HG03095 (cell line): Measurements from ENCODE around the gene CCR7.

ENCODE experiments used
- ATAC-seq: cut with Tn5 transposase; IDR thresholded peaks from one replicate; pipeline ENCODE4 v1.9.1; 2021; ENCODE audit warnings: moderate library complexity; ENCODE audit not compliant: unreplicated experiment

CCR7 gene

GRCh38 chr17:40538019-40538935 is 27.0 kb downstream of the CCR7 start:
- no peak for ATAC-seq

GRCh38 chr17:40536295-40537171 is 28.7 kb downstream of the CCR7 start:
- ATAC-seq: no peak

- ATAC-seq: no peak
Observed at GRCh38 chr17:40535924-40536294, 29.4 kb downstream of the CCR7 start.

- no peak for ATAC-seq
Observed at GRCh38 chr17:40535438-40535837, 29.8 kb downstream of the CCR7 start.

GRCh38 chr17:40534371-40535189 is 30.7 kb downstream of the CCR7 start:
- no peak for ATAC-seq

- ATAC-seq: no peak
Observed at GRCh38 chr17:40533896-40534295, 31.4 kb downstream of the CCR7 start.

GRCh38 chr17:40532520-40533253 is 32.6 kb downstream of the CCR7 start:
- ATAC-seq: no peak

GRCh38 chr17:40531051-40531991 is 34.0 kb downstream of the CCR7 start:
- no peak for ATAC-seq

GRCh38 chr17:40530531-40530994 is 34.7 kb downstream of the CCR7 start:
- ATAC-seq: no peak

- ATAC-seq: no peak
Observed at GRCh38 chr17:40529991-40530390, 35.3 kb downstream of the CCR7 start.

GRCh38 chr17:40528692-40529417 is 36.4 kb downstream of the CCR7 start:
- ATAC-seq: no peak

GRCh38 chr17:40526668-40527067 is 38.6 kb downstream of the CCR7 start:
- no peak for ATAC-seq

GRCh38 chr17:40525294-40525693 is 40.0 kb downstream of the CCR7 start:
- ATAC-seq: no peak

GRCh38 chr17:40524243-40524965 is 40.9 kb downstream of the CCR7 start:
- ATAC-seq: no peak

- ATAC-seq: no peak
Observed at GRCh38 chr17:40522961-40523310, 42.3 kb downstream of the CCR7 start.

- no peak for ATAC-seq
Observed at GRCh38 chr17:40522250-40522960, 42.9 kb downstream of the CCR7 start.

GRCh38 chr17:40520991-40521453 is 44.2 kb downstream of the CCR7 start:
- no peak for ATAC-seq
